Ishikawa (cell line): ENCODE measurements around the gene TCHP.

Experiments used
- CEBPB ChIP-seq: IDR thresholded peaks from 2 replicates; pipeline ENCODE4 v1.6.1; 2012
- CREB1 ChIP-seq: IDR thresholded peaks from 2 replicates; pipeline ENCODE4 v1.6.1; 2012; ENCODE audit warnings: low read depth
- EGR1 ChIP-seq: IDR thresholded peaks from 2 replicates; pipeline ENCODE4 v1.6.1; 2012
- EP300 ChIP-seq: IDR thresholded peaks from 2 replicates; pipeline ENCODE4 v1.6.1; 2012; ENCODE audit warnings: borderline replicate concordance
- FOXM1 ChIP-seq: IDR thresholded peaks from 2 replicates; pipeline ENCODE4 v1.6.1; 2012; ENCODE audit warnings: low read depth, borderline replicate concordance
- MAX ChIP-seq: IDR thresholded peaks from 2 replicates; pipeline ENCODE4 v1.6.1; 2012
- NFIC ChIP-seq: IDR thresholded peaks from 2 replicates; pipeline ENCODE4 v1.6.1; 2012
- RAD21 ChIP-seq: IDR thresholded peaks from 2 replicates; pipeline ENCODE4 v1.6.1; 2012; ENCODE audit warnings: low read depth
- REST ChIP-seq: IDR thresholded peaks from 2 replicates; pipeline ENCODE4 v1.6.1; 2012; ENCODE audit warnings: low read depth, mild to moderate bottlenecking
- TAF1 ChIP-seq: IDR thresholded peaks from 2 replicates; pipeline ENCODE4 v1.6.1; 2012; ENCODE audit warnings: low read depth, mild to moderate bottlenecking
- TCF12 ChIP-seq: IDR thresholded peaks from 2 replicates; pipeline ENCODE4 v1.6.1; 2012; ENCODE audit warnings: low read depth
- TEAD4 ChIP-seq: IDR thresholded peaks from 2 replicates; pipeline ENCODE4 v1.6.1; 2012
- USF1 ChIP-seq: IDR thresholded peaks from 2 replicates; pipeline ENCODE4 v1.6.1; 2012
- YY1 ChIP-seq: IDR thresholded peaks from 2 replicates; pipeline ENCODE4 v1.6.1; 2012; ENCODE audit warnings: low read depth
- ZBTB7A ChIP-seq: IDR thresholded peaks from 2 replicates; pipeline ENCODE4 v1.6.1; 2012; ENCODE audit warnings: low read depth

Gene TCHP

GRCh38 chr12:109923038-109923437 lies 23.0 kb downstream of the TCHP start:
- TF ChIP-seq MAX (no peak), YY1 (no peak), CEBPB (no peak), EP300 (no peak), EGR1 (no peak)

- no peak for TF ChIP-seq RAD21
- no peak for TF ChIP-seq TCF12
- TF ChIP-seq ZBTB7A, result no peak
- no peak for TF ChIP-seq EGR1
- no peak for TF ChIP-seq USF1
- TF ChIP-seq CEBPB, result no peak
- TF ChIP-seq MAX, result no peak
- TF ChIP-seq NFIC, result no peak
- TF ChIP-seq FOXM1, result no peak
- TF ChIP-seq EP300, result no peak
- no peak for TF ChIP-seq YY1
- TF ChIP-seq TEAD4, result no peak
- TF ChIP-seq CREB1, result no peak
- no peak for TF ChIP-seq REST
- no peak for TF ChIP-seq TAF1
These were observed 23.6 kb downstream of the TCHP start for GRCh38 chr12:109923481-109924245.

- TF ChIP-seq TCF12, result no peak
- no peak for TF ChIP-seq FOXM1
- no peak for TF ChIP-seq TEAD4
- no peak for TF ChIP-seq USF1
- TF ChIP-seq MAX, result no peak
- no peak for TF ChIP-seq RAD21
- TF ChIP-seq ZBTB7A, result no peak
- no peak for TF ChIP-seq REST
- TF ChIP-seq CREB1, result no peak
- TF ChIP-seq TAF1, result no peak
- TF ChIP-seq CEBPB, result no peak
- TF ChIP-seq EGR1, result no peak
- no peak for TF ChIP-seq YY1
These were observed 25.2 kb downstream of the TCHP start for GRCh38 chr12:109925185-109925840.

- no peak for TF ChIP-seq EP300
- TF ChIP-seq EGR1, result no peak
- TF ChIP-seq USF1, result no peak
- TF ChIP-seq YY1, result no peak
- TF ChIP-seq TAF1, result no peak
- no peak for TF ChIP-seq REST
- TF ChIP-seq NFIC, result no peak
- no peak for TF ChIP-seq TEAD4
- TF ChIP-seq RAD21, result no peak
- TF ChIP-seq TCF12, result no peak
- TF ChIP-seq ZBTB7A, result no peak
- no peak for TF ChIP-seq FOXM1
- no peak for TF ChIP-seq MAX
- TF ChIP-seq CREB1, result no peak
- no peak for TF ChIP-seq CEBPB
These were observed 25.9 kb downstream of the TCHP start for GRCh38 chr12:109926016-109926415.
